Cardiac muscle cell (in vitro differentiated cells and primary cell): ENCODE data around the gene ELOVL6. TPM values are rescaled to one million over a fixed set of nuclear protein-coding genes. Genes with fewer than 3 reads are reported as not detected.
A peak's percentile ranks its signal among the peaks of the same experiment; 100 is the strongest.

Source experiments
- DNase-seq, 2 donors: peaks; one replicate each; pipeline versions ENCODE4 v3.0.0 to v3.0.0-alpha.2; 2010 to 2017; ENCODE audit warnings: low read depth in 1 of 2, low spot score in 1 of 2
- H3K27ac ChIP-seq: fragments of 200-600 bp; sonication (generic); 2 replicates; pipeline ENCODE4 v1.5.1; 2016
- H3K27me3 ChIP-seq: fragments of 200-600 bp; sonication (generic); 2 replicates; pipeline ENCODE4 v1.6.0; 2016; ENCODE audit warnings: control low read depth
- H3K36me3 ChIP-seq: fragments of 200-600 bp; sonication (generic); 2 replicates; pipeline ENCODE4 v1.5.1; 2016; ENCODE audit warnings: control low read depth
- H3K4me1 ChIP-seq: fragments of 200-600 bp; sonication (generic); 2 replicates; pipeline ENCODE4 v1.8.1; 2017; ENCODE audit warnings: low read depth, mild to moderate bottlenecking, mixed run types
- H3K4me3 ChIP-seq: fragments of 200-600 bp; sonication (generic); 2 replicates; pipeline ENCODE4 v1.5.1; 2016; ENCODE audit warnings: mild to moderate bottlenecking
- H3K9me3 ChIP-seq: fragments of 200-600 bp; sonication (generic); 2 replicates; pipeline ENCODE4 v1.5.1; 2017; ENCODE audit warnings: low read depth, mild to moderate bottlenecking, control low read depth
- CTCF ChIP-seq: IDR thresholded peaks from 2 replicates; pipeline ENCODE4 v1.5.1; 2012; ENCODE audit warnings: low read depth, mild to moderate bottlenecking, low read length
- polyA plus RNA-seq: library from polyadenylated mRNA; unstranded; fragments of >200 nt; fragmentation: Nextera tagmentation; extraction: Ambion mirVana; gene quantifications from 2 replicates; pipeline ENCODE4 v1.2.1, GENCODE V29; 2016
- total RNA-seq: library from RNA; depleted of rRNA; stranded (reverse); fragments of >200 nt; gene quantifications from 2 replicates; pipeline ENCODE4 v1.2.3, GENCODE V29; 2016

ELOVL6 gene
- total and polyA plus RNA-seq, 2 experiments from 2014 or later = 32.3 to 50.1 TPM

GRCh38 chr4:110064934-110065333 lies 133.5 kb downstream of the ELOVL6 start:
- TF ChIP-seq CTCF = no peak
- no peaks in the 10 kb centered on the region for H3K27me3 ChIP-seq
- no peaks in the 10 kb centered on the region for H3K36me3 ChIP-seq
- no peak overlapping the region for H3K27ac ChIP-seq
- no peak for DNase-seq
- H3K4me1 ChIP-seq = peaks cover 4% of the 10 kb centered on the region
- no peak overlapping the region for H3K4me3 ChIP-seq
- no peaks in the 10 kb centered on the region for H3K9me3 ChIP-seq

- H3K9me3 ChIP-seq = no peaks in the 10 kb centered on the region
- peaks cover 4% of the 10 kb centered on the region for H3K4me1 ChIP-seq
- H3K4me3 ChIP-seq = no peak overlapping the region
- DNase-seq = peak in 1 of 2 donors; percentile 29
- no peak for TF ChIP-seq CTCF
- no peaks in the 10 kb centered on the region for H3K36me3 ChIP-seq
- no peak overlapping the region for H3K27ac ChIP-seq
- H3K27me3 ChIP-seq = no peaks in the 10 kb centered on the region
Observed at GRCh38 chr4:110064295-110064694, 134.1 kb downstream of the ELOVL6 start.

- Histone ChIP-seq H3K9me3 (no peaks in the 10 kb centered on the region), H3K36me3 (peaks cover 10% of the 10 kb centered on the region), H3K4me3 (no peak overlapping the region), H3K27me3 (no peaks in the 10 kb centered on the region), H3K27ac (no peak overlapping the region), H3K4me1 (peaks cover 4% of the 10 kb centered on the region)
- TF ChIP-seq CTCF = no peak
- no peak for DNase-seq
Observed at GRCh38 chr4:110062166-110062565, 136.2 kb downstream of the ELOVL6 start.

- no peak for TF ChIP-seq CTCF
- Histone ChIP-seq H3K36me3 (peaks cover 10% of the 10 kb centered on the region), H3K4me3 (no peak overlapping the region), H3K9me3 (no peaks in the 10 kb centered on the region), H3K27ac (no peak overlapping the region), H3K4me1 (peaks cover 4% of the 10 kb centered on the region), H3K27me3 (no peaks in the 10 kb centered on the region)
- DNase-seq = no peak
Observed at GRCh38 chr4:110061076-110061475, 137.3 kb downstream of the ELOVL6 start.

GRCh38 chr4:110059556-110060191 lies 138.7 kb downstream of the ELOVL6 start:
- TF ChIP-seq CTCF = no peak
- Histone ChIP-seq H3K4me1 (peaks cover 4% of the 10 kb centered on the region), H3K4me3 (no peak overlapping the region), H3K27ac (no peak overlapping the region), H3K36me3 (peaks cover 10% of the 10 kb centered on the region), H3K9me3 (no peaks in the 10 kb centered on the region), H3K27me3 (no peaks in the 10 kb centered on the region)
- DNase-seq = no peak
